ENCODE data around the gene TRIM54. TPM values are rescaled to one million over a fixed set of nuclear protein-coding genes. Genes with fewer than 3 reads are reported as not detected.
A peak's percentile ranks its signal among the peaks of the same experiment; 100 is the strongest.

TRIM54 gene
- total RNA-seq, 1 donor from 2014 or later, result not detected

DNA sequence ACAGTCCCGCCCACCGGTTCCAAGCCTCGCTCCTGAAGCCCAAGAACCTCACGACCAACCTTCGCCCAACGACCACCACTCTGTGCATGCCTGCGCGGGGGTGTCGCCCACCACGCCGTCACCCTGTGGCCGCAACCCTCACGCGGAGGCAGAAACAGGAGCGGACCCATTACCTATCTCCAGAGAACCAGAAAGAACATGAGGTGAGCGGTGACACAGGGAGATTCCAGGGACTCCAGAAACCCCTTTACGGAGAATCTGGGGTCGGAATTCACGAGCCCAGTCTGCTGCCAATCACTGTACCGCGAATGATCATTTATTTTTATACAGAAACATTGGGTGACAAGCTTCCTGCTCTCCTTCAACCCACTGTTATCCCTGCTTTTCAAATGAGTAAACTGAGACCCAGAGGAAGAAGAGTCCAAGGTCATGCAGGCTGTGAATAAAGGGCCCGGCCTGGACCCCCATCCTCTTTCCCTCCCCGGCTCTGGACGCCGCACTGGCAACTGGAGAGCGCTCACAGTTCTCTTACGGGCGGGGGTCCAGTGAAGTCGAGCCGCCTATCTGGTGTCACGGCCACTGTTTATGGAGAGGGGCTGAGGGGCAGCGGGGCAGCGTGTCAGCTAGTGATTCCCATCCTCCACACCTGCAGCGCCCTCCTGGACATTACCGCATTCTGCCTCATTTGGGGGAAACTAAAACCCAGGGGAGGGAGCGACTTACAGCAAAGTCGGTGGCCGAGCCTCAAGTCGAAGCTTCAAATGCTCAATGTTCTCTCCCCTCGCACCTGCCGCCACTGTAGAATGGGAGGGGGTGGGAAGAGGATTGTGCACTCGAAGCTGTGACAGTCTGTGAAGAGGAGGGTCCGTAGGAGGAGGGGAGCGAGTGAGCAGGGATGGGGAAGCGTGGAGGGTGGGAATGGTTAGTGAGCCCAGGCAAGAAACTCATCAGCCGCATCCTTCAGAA is 18.7 kb upstream of the TRIM54 start:
- Mint-ChIP-seq H3K27me3 (ENCODE audit: low read depth, unreplicated experiment) (peaks cover 40% of the 10 kb centered on the region), H3K27ac (ENCODE audit: unreplicated experiment) (no peak overlapping the region), H3K4me1 (ENCODE audit: low read depth, unreplicated experiment) (peaks cover 3% of the 10 kb centered on the region), H3K4me3 (ENCODE audit: unreplicated experiment) (peak overlapping the region; percentile 71), H3K36me3 (ENCODE audit: low read depth, unreplicated experiment) (no peaks in the 10 kb centered on the region), H3K9me3 (ENCODE audit: unreplicated experiment) (peaks cover 3% of the 10 kb centered on the region)
- no peaks in the 10 kb centered on the region for H3K79me2 ChIP-seq (ENCODE audit: insufficient read depth, low read length)
- H3K4me2 ChIP-seq (ENCODE audit: low read length), result peak overlapping the region; percentile 81
- H3K36me3 ChIP-seq (ENCODE audit: insufficient read depth, low read length), result no peaks in the 10 kb centered on the region
- H3K4me1 ChIP-seq (ENCODE audit: insufficient read depth, low read length), result peaks cover 6% of the 10 kb centered on the region
- no peak for DNase-seq (ENCODE audit: low read depth)
- peaks cover 73% of the 10 kb centered on the region for H3K27me3 ChIP-seq (ENCODE audit: insufficient read depth, low read length)
- H2AFZ ChIP-seq (ENCODE audit: low read depth, low read length), result no peak overlapping the region
- TF ChIP-seq, protein P1, sequence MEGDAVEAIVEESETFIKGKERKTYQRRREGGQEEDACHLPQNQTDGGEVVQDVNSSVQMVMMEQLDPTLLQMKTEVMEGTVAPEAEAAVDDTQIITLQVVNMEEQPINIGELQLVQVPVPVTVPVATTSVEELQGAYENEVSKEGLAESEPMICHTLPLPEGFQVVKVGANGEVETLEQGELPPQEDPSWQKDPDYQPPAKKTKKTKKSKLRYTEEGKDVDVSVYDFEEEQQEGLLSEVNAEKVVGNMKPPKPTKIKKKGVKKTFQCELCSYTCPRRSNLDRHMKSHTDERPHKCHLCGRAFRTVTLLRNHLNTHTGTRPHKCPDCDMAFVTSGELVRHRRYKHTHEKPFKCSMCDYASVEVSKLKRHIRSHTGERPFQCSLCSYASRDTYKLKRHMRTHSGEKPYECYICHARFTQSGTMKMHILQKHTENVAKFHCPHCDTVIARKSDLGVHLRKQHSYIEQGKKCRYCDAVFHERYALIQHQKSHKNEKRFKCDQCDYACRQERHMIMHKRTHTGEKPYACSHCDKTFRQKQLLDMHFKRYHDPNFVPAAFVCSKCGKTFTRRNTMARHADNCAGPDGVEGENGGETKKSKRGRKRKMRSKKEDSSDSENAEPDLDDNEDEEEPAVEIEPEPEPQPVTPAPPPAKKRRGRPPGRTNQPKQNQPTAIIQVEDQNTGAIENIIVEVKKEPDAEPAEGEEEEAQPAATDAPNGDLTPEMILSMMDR (IDR thresholded peaks at IDR 0.05; ENCODE audit: insufficient read depth, low read depth, low read length), result no peak
- peak; percentile 99 for TF ChIP-seq EZH2 (IDR thresholded peaks at IDR 0.05; ENCODE audit: insufficient read depth, low read length)
- peaks cover 14% of the 10 kb centered on the region for H4K20me1 ChIP-seq (ENCODE audit: insufficient read depth, low read length)
- no peak overlapping the region for H3K27ac ChIP-seq (ENCODE audit: low read depth, low read length)
- H3K9ac ChIP-seq (ENCODE audit: low read length), result no peak overlapping the region
- H3K9me3 ChIP-seq (ENCODE audit: insufficient read depth, low read depth, low read length), result peaks cover 2% of the 10 kb centered on the region
- no peak for FAIRE-seq
- peak overlapping the region; percentile 42 for H3K4me3 ChIP-seq (ENCODE audit: insufficient read depth, low read depth, low read length)

DNA sequence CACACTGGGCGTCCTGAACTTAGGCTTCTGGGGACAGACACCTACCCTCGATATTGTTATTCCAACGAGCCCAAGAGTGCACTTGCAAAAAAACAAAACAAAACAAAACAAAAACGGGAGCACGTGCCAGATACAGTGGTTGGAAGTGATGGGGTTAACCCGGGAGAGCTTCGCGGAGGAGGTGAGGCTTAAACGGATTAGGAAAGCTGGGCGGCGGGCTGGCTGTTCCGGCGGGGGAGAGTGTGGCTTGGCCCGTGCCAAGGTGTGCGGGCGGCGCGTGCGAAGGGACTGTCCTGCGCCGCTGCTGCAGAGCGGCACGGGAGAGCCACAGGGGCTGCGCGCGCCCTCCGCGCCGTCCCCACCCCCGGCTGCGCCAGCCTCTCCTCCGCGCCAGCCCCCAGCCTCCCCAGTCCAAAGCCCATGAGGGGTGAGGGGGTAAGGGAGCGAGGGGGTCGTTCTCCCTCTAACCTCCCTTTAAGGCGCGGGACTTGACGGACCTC is 17.9 kb upstream of the TRIM54 start:
- peaks cover 41% of the 10 kb centered on the region for H3K27me3 Mint-ChIP-seq (ENCODE audit: low read depth, unreplicated experiment)
- H2AFZ ChIP-seq (ENCODE audit: low read depth, low read length), result peak overlapping the region; percentile 41
- H3K27ac ChIP-seq (ENCODE audit: low read depth, low read length), result no peak overlapping the region

More for the DNA sequence above, 17.9 kb upstream of the TRIM54 start:
- H3K9me3 Mint-ChIP-seq (ENCODE audit: unreplicated experiment), result peaks cover 3% of the 10 kb centered on the region
- Histone ChIP-seq H3K4me3 (ENCODE audit: insufficient read depth, low read depth, low read length) (peak overlapping the region; percentile 46), H3K36me3 (ENCODE audit: insufficient read depth, low read length) (no peaks in the 10 kb centered on the region), H3K4me1 (ENCODE audit: insufficient read depth, low read length) (peaks cover 6% of the 10 kb centered on the region), H4K20me1 (ENCODE audit: insufficient read depth, low read length) (peaks cover 14% of the 10 kb centered on the region), H3K79me2 (ENCODE audit: insufficient read depth, low read length) (no peaks in the 10 kb centered on the region), H3K4me2 (ENCODE audit: low read length) (peak overlapping the region; percentile 81), H3K9ac (ENCODE audit: low read length) (no peak overlapping the region), H3K27me3 (ENCODE audit: insufficient read depth, low read length) (peaks cover 78% of the 10 kb centered on the region), H3K9me3 (ENCODE audit: insufficient read depth, low read depth, low read length) (peaks cover 2% of the 10 kb centered on the region)
- TF ChIP-seq, protein P1 (IDR thresholded peaks at IDR 0.05; ENCODE audit: insufficient read depth, low read depth, low read length), result no peak
- peak; percentile 90 for TF ChIP-seq EZH2 (IDR thresholded peaks at IDR 0.05; ENCODE audit: insufficient read depth, low read length)
- no peaks in the 10 kb centered on the region for H3K36me3 Mint-ChIP-seq (ENCODE audit: low read depth, unreplicated experiment)
- no peak overlapping the region for H3K27ac Mint-ChIP-seq (ENCODE audit: unreplicated experiment)
- DNase-seq (ENCODE audit: low read depth) (no peak), FAIRE-seq (no peak)
- H3K4me3 Mint-ChIP-seq (ENCODE audit: unreplicated experiment), result no peak overlapping the region
- peaks cover 3% of the 10 kb centered on the region for H3K4me1 Mint-ChIP-seq (ENCODE audit: low read depth, unreplicated experiment)

All from astrocyte (in vitro differentiated cells and primary cell).